Loucy (cell line): ENCODE results near the gene HMX2.

ENCODE experiments used
- H2AFZ ChIP-seq: fragments of 200-600 bp; sonication (generic); 2 replicates; pipeline ENCODE4 v1.6.0; 2016; ENCODE audit warnings: antibody characterized with exemption, mild to moderate bottlenecking, low read length, moderate library complexity
- H3F3A ChIP-seq: fragments of 200-600 bp; 2 replicates; pipeline ENCODE4 v1.6.0; 2016; ENCODE audit warnings: antibody characterized with exemption, low read depth, mild to moderate bottlenecking
- H3K27me3 ChIP-seq: fragments of 200-600 bp; sonication (generic); 2 replicates; pipeline ENCODE4 v1.6.1; 2014; ENCODE audit warnings: low read length, mild to moderate bottlenecking; ENCODE audit not compliant: insufficient read depth, poor library complexity, severe bottlenecking
- H3K36me3 ChIP-seq: fragments of 200-600 bp; sonication (generic); 2 replicates; pipeline ENCODE4 v1.6.1; 2016; ENCODE audit warnings: low read length; ENCODE audit not compliant: insufficient read depth
- H3K4me1 ChIP-seq: fragments of 200-600 bp; sonication (generic); 2 replicates; pipeline ENCODE4 v1.5.1; 2014; ENCODE audit warnings: low read length, mild to moderate bottlenecking; ENCODE audit not compliant: insufficient read depth, poor library complexity, severe bottlenecking
- H3K4me2 ChIP-seq: fragments of 200-600 bp; sonication (generic); 2 replicates; pipeline ENCODE4 v1.6.0; 2014; ENCODE audit warnings: antibody characterized with exemption, low read length, low read depth, mild to moderate bottlenecking; ENCODE audit not compliant: poor library complexity, severe bottlenecking
- H3K4me3 ChIP-seq: fragments of 200-600 bp; sonication (generic); 2 replicates; pipeline ENCODE4 v1.5.1; 2014; ENCODE audit warnings: low read length, mild to moderate bottlenecking, mixed read lengths; ENCODE audit not compliant: poor library complexity, severe bottlenecking
- H3K79me2 ChIP-seq: fragments of 200-600 bp; sonication (generic); 2 replicates; pipeline ENCODE4 v1.6.1; 2014; ENCODE audit warnings: low read length; ENCODE audit not compliant: insufficient read depth
- H3K9ac ChIP-seq: fragments of 200-600 bp; sonication (generic); 2 replicates; pipeline ENCODE4 v1.6.0; 2014; ENCODE audit warnings: mild to moderate bottlenecking, low read depth, low read length, moderate library complexity; ENCODE audit not compliant: poor library complexity, severe bottlenecking
- H3K9me2 ChIP-seq: fragments of 200-600 bp; sonication (generic); replicated peaks from 2 replicates; pipeline ENCODE4 v1.6.1; 2016; ENCODE audit warnings: low read depth, low read length, mixed read lengths
- H3K9me3 ChIP-seq: fragments of 200-600 bp; sonication (generic); 2 replicates; pipeline ENCODE4 v1.6.1; 2014; ENCODE audit warnings: mild to moderate bottlenecking, antibody characterized with exemption, low read length, low read depth; ENCODE audit not compliant: insufficient read depth
- H4K20me1 ChIP-seq: fragments of 200-600 bp; sonication (generic); 2 replicates; pipeline ENCODE4 v1.6.0; 2014; ENCODE audit warnings: antibody characterized with exemption, low read length, mild to moderate bottlenecking; ENCODE audit not compliant: insufficient read depth, poor library complexity, severe bottlenecking
- CTCF ChIP-seq: fragments of 200-600 bp; sonication (generic); conservative IDR thresholded peaks from 2 replicates; pipeline ENCODE4 v1.5.1; 2014; ENCODE audit warnings: mild to moderate bottlenecking, antibody characterized with exemption, low read length
- EZH2phosphoT487 ChIP-seq: fragments of 200-600 bp; IDR thresholded peaks from 2 replicates; pipeline ENCODE4 v1.6.1; 2018; ENCODE audit warnings: antibody characterized with exemption, mild to moderate bottlenecking, moderate library complexity, borderline replicate concordance

HMX2 gene

GRCh38 chr10:123150986-123151736 lies 3.2 kb downstream of the HMX2 start:
- Histone ChIP-seq H3K9me2 (no peaks in the 10 kb centered on the region), H3K4me1 (peaks cover 19% of the 10 kb centered on the region), H3K4me3 (no peak overlapping the region), H2AFZ (no peak overlapping the region), H3F3A (no peaks in the 10 kb centered on the region), H3K9me3 (no peaks in the 10 kb centered on the region), H3K9ac (no peak overlapping the region), H4K20me1 (peaks cover 18% of the 10 kb centered on the region), H3K79me2 (peaks cover 19% of the 10 kb centered on the region), H3K27me3 (no peaks in the 10 kb centered on the region), H3K36me3 (peaks cover 10% of the 10 kb centered on the region; the same call in 1 of the 2 replicates), H3K4me2 (no peak overlapping the region)
- TF ChIP-seq CTCF (no peak), EZH2phosphoT487 (no peak)

GRCh38 chr10:123151737-123152135 lies 3.8 kb downstream of the HMX2 start:
- Histone ChIP-seq H3K4me1 (peaks cover 25% of the 10 kb centered on the region), H3K9me2 (no peaks in the 10 kb centered on the region), H3K79me2 (peaks cover 24% of the 10 kb centered on the region), H3K9ac (no peak overlapping the region), H3K4me2 (no peak overlapping the region), H4K20me1 (peaks cover 24% of the 10 kb centered on the region), H3K9me3 (no peaks in the 10 kb centered on the region), H3K4me3 (no peak overlapping the region), H2AFZ (no peak overlapping the region), H3F3A (no peaks in the 10 kb centered on the region), H3K36me3 (peaks cover 16% of the 10 kb centered on the region; the same call in 1 of the 2 replicates), H3K27me3 (no peaks in the 10 kb centered on the region)
- TF ChIP-seq EZH2phosphoT487 (no peak), CTCF (no peak)

GRCh38 chr10:123153486-123154091 lies 5.7 kb downstream of the HMX2 start:
- peak overlapping the region; percentile 6 for H3K4me3 ChIP-seq
- H3K79me2 ChIP-seq: peaks cover 43% of the 10 kb centered on the region
- H3K36me3 ChIP-seq: peaks cover 34% of the 10 kb centered on the region; the same call in 1 of the 2 replicates
- H3K4me2 ChIP-seq: peak overlapping the region; percentile 31
- TF ChIP-seq CTCF (no peak), EZH2phosphoT487 (no peak)
- peaks cover 42% of the 10 kb centered on the region for H4K20me1 ChIP-seq
- no peaks in the 10 kb centered on the region for H3F3A ChIP-seq
- H3K9me3 ChIP-seq: no peaks in the 10 kb centered on the region
- peaks cover 43% of the 10 kb centered on the region for H3K4me1 ChIP-seq
- H2AFZ ChIP-seq: peak overlapping the region; percentile 97
- no peaks in the 10 kb centered on the region for H3K9me2 ChIP-seq
- no peaks in the 10 kb centered on the region for H3K27me3 ChIP-seq
- peak overlapping the region; percentile 34 for H3K9ac ChIP-seq
